ENCODE measurements around the gene CAP2.

GRCh38 chr6:17519120-17519519 is 125.7 kb downstream of the CAP2 start:
- TF ChIP-seq CTCF (IDR thresholded peaks at IDR 0.05): no peak
- TF ChIP-seq POLR2A (IDR thresholded peaks at IDR 0.05): no peak

Data from uterus (tissue), 2 donors.